ENCODE results near the gene KCTD7. TPM values are rescaled to one million over a fixed set of nuclear protein-coding genes. Genes with fewer than 3 reads are reported as not detected.
"Not testable (repeated sequence)": the region's sequence is repeated elsewhere in the genome, so short reads cannot be mapped to it uniquely, and the experiment has no call there.

The KCTD7 gene
- total and polyA plus RNA-seq, 10 donors, result 2.3 to 25.0 (median 14.5) TPM

DNA sequence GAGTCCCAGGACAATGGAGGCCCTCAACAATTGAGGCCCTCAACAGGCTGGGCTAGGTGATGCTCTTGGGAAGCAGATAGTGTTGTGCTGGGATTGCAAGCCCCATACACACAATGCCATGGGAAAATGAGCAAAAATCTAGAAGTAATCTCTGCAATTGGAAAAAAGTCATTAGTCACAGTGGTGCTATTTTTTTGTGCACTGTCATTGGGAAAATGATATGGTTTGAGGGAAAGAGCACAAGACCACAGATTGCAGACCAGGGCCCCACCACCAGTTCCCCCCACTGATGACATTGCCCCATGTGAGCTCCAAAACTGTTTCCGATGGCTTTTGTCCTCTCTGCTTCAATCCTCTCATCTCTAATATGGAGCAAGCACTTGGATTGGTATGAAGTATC lies 1.9 kb downstream of the KCTD7 start:
- peak overlapping the region in 1 of 8 donors; percentile 90 for H3K4me3 ChIP-seq
- no peaks in the 10 kb centered on the region for H3K9me3 ChIP-seq
- H3K36me3 ChIP-seq, result peaks cover 0 to 25% (median 7%) of the 10 kb centered on the region in 6 donors
- TF ChIP-seq POLR2A (IDR thresholded peaks at IDR 0.05), result no peak
- no peak for TF ChIP-seq POLR2AphosphoS5 (IDR thresholded peaks at IDR 0.05)
- no peak for TF ChIP-seq CTCF (IDR thresholded peaks at IDR 0.05 in 8 of 11, conservative IDR thresholded peaks at IDR 0.05 in 3 of 11)
- H3K4me1 ChIP-seq, result peaks cover 32 to 67% (median 50%) of the 10 kb centered on the region in 6 donors
- H3K27me3 ChIP-seq (replicated peaks in 1 of 7), result no peaks in the 10 kb centered on the region
- intact Hi-C loops (cut with DNase I; ENCODE audit: low total_unique reads), result no loop called here
- peak overlapping the region in 3 of 8 donors; percentile 92 to 99 (median 96) for H3K27ac ChIP-seq
- DNase-seq, result no peak
- 48 to 93% (median 59%) methylated on average over 1 of the region's 1 CpG for WGBS, 5 donors

DNA sequence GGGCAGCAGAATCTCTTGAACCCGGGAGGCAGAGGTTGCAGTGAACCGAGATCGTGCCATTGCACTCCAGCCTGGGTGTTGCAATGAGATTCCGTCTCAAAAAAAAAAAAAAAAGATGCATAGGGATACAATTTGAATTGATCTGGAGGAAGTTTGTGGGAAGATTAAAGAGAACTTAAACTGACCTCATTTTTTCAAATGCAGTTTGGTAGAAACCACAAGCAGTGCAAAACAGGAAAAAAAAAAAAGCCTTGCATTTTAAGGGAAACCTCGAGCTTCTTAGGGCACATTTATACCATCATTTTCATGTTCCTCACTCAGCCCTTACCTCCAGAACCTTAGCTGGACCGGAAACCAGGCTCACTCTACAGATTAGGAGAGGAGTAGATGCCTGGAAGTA lies 2.8 kb downstream of the KCTD7 start:
- 22 to 36% (median 26%) methylated on average over 6 of the region's 6 CpGs for WGBS, 5 donors
- H3K27ac ChIP-seq, result peak overlapping the region in 5 of 8 donors; percentile 26 to 99 (median 92)
- peaks cover 32 to 67% (median 50%) of the 10 kb centered on the region in 6 donors for H3K4me1 ChIP-seq

GRCh38 chr7:66634816-66635215 lies 6.1 kb downstream of the KCTD7 start:
- Histone ChIP-seq H3K27ac (no peak overlapping the region), H3K4me3 (no peak overlapping the region), H3K27me3 (replicated peaks in 1 of 7) (no peaks in the 10 kb centered on the region), H3K4me1 (peaks cover 25 to 50% (median 33%) of the 10 kb centered on the region in 6 donors), H3K9me3 (no peaks in the 10 kb centered on the region), H3K36me3 (peaks cover 4 to 62% (median 33%) of the 10 kb centered on the region in 6 donors)
- TF ChIP-seq POLR2AphosphoS5 (IDR thresholded peaks at IDR 0.05) (no peak), POLR2A (IDR thresholded peaks at IDR 0.05) (no peak), CTCF (IDR thresholded peaks at IDR 0.05 in 8 of 11, conservative IDR thresholded peaks at IDR 0.05 in 3 of 11) (no peak)
- WGBS, 5 donors, result 80 to 92% (median 84%) methylated on average over 4 of the region's 4 CpGs
- DNase-seq, result no peak
- intact Hi-C loops (cut with DNase I; ENCODE audit: low total_unique reads), result no loop called here

More for the DNA sequence above, 2.8 kb downstream of the KCTD7 start:
- H3K9me3 ChIP-seq, result no peaks in the 10 kb centered on the region
- intact Hi-C loops (cut with DNase I; ENCODE audit: low total_unique reads), result no loop called here
- TF ChIP-seq CTCF (IDR thresholded peaks at IDR 0.05 in 8 of 11, conservative IDR thresholded peaks at IDR 0.05 in 3 of 11) (no peak), POLR2AphosphoS5 (IDR thresholded peaks at IDR 0.05) (no peak), POLR2A (IDR thresholded peaks at IDR 0.05) (no peak)
- H3K36me3 ChIP-seq, result peaks cover 0 to 29% (median 7%) of the 10 kb centered on the region in 6 donors
- DNase-seq, result no peak
- H3K4me3 ChIP-seq, result peak overlapping the region in 1 of 8 donors; percentile 90
- H3K27me3 ChIP-seq (replicated peaks in 1 of 7), result no peaks in the 10 kb centered on the region

DNA sequence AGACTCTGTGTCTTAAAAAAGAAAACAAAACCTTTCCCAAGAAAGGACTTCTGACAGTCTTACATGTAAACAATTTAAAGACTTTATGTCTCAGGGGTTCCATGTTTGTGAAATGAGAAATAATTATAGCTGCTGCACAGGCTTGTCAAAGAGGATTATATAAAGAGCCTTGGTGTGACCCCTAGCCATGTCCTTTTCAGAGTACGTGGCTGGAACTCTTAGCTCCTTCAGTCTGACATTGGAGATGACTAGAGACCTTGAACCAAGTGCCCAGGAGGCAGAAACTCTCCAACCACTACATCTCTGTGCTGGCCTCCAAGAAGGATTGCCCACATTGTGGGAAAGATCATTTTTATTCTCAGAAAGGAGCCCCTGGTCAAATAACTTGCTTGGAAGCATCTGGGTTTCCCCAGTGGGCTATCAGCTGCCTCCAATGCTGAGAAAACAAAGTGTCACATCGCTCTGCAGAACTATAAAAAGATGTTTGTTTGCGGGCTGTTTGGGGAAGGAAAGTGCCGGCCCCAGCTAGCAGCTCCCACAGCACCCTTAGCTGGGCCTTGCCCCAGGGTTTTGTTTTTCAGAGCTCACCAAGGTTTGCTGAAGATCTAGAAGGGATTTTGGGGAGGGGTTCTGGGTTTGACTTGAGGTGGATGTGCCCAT lies 6.8 kb downstream of the KCTD7 start:
- H3K27me3 ChIP-seq (replicated peaks in 1 of 7); intact Hi-C loops (cut with DNase I; ENCODE audit: low total_unique reads); H3K9me3 ChIP-seq; DNase-seq; H3K4me3 ChIP-seq: not testable (repeated sequence)
- H3K36me3 ChIP-seq, result peaks cover 4 to 69% (median 39%) of the 10 kb centered on the region in 6 donors
- WGBS, 5 donors, result 40 to 82% (median 74%) methylated on average over 1 to 3 of the region's 4 CpGs; no CpG with 5 or more reads in 1 of the 5 donors
- H3K27ac ChIP-seq, result peak overlapping the region in 1 of 8 donors; percentile 33
- H3K4me1 ChIP-seq, result peaks cover 18 to 43% (median 26%) of the 10 kb centered on the region in 6 donors

GRCh38 chr7:66635982-66636546 lies 7.4 kb downstream of the KCTD7 start:
- WGBS, 5 donors, result 73 to 96% (median 81%) methylated on average over 3 to 7 of the region's 9 CpGs
- DNase-seq; H3K4me3 ChIP-seq; H3K27me3 ChIP-seq (replicated peaks in 1 of 7); intact Hi-C loops (cut with DNase I; ENCODE audit: low total_unique reads); H3K9me3 ChIP-seq: not testable (repeated sequence)
- Histone ChIP-seq H3K27ac (peak overlapping the region in 1 of 8 donors; percentile 33), H3K36me3 (peaks cover 4 to 75% (median 45%) of the 10 kb centered on the region in 6 donors), H3K4me1 (peaks cover 13 to 37% (median 20%) of the 10 kb centered on the region in 6 donors)
